Caco-2 (cell line): ENCODE measurements around the gene TXNRD1. TPM values are rescaled to one million over a fixed set of nuclear protein-coding genes. Genes with fewer than 3 reads are reported as not detected.

ENCODE experiments used
- BruUV-seq: library from RNA; stranded (reverse); fragments of 400-500 nt; replicated peaks from 2 replicates; lab custom pipeline; 2021; lab: Mats Ljungman, UMichigan
- CTCF ChIA-PET: fragments of 300-600 bp; sonication (Branson Sonifier 250); formaldehyde crosslinking; loops from one replicate; lab custom pipeline; 2022; ENCODE audit warnings: antibody characterized with exemption; lab: Charles Lee
- POLR2A ChIA-PET: fragments of 300-600 bp; sonication (Branson Sonifier 250); formaldehyde crosslinking; loops from one replicate; lab custom pipeline; 2022; ENCODE audit warnings: antibody characterized with exemption; lab: Charles Lee
- DNase-seq, 2 experiments: peaks; one replicate each; pipeline versions ENCODE4 v3.0.0 to v3.0.0-alpha.2; 2020 to 2022
- H3K27me3 ChIP-seq: replicated peaks from 2 replicates; pipeline ENCODE4 v1.6.0; 2011; ENCODE audit warnings: low read length; ENCODE audit not compliant: control insufficient read depth, insufficient read depth
- H3K36me3 ChIP-seq: 2 replicates; pipeline ENCODE4 v1.5.1; 2011; ENCODE audit warnings: low read length; ENCODE audit not compliant: control insufficient read depth, insufficient read depth
- H3K4me1 ChIP-seq: fragments of 250-450 bp; sonication (Bioruptor Pico); 2 replicates; pipeline ENCODE4 v1.5.1; 2020; ENCODE audit warnings: mild to moderate bottlenecking
- H3K4me3 ChIP-seq: 2 replicates; pipeline ENCODE4 v1.5.1; 2011; ENCODE audit warnings: low read depth, mild to moderate bottlenecking, control low read depth, low read length
- H3K9me3 ChIP-seq: fragments of 250-450 bp; sonication (Bioruptor Pico); 2 replicates; pipeline ENCODE4 v1.5.1; 2020; ENCODE audit warnings: mild to moderate bottlenecking, moderate library complexity
- H3K27ac Mint-ChIP-seq: one replicate; pipeline ENCODE4 v1.8.0; 2022; ENCODE audit warnings: mixed read lengths; ENCODE audit not compliant: unreplicated experiment
- H3K27me3 Mint-ChIP-seq: one replicate; pipeline ENCODE4 v1.8.0; 2022; ENCODE audit warnings: mixed read lengths; ENCODE audit not compliant: insufficient read depth, unreplicated experiment
- H3K36me3 Mint-ChIP-seq: one replicate; pipeline ENCODE4 v1.8.0; 2022; ENCODE audit warnings: mild to moderate bottlenecking, mixed read lengths; ENCODE audit not compliant: insufficient read depth, unreplicated experiment
- H3K4me1 Mint-ChIP-seq: one replicate; pipeline ENCODE4 v1.8.0; 2022; ENCODE audit warnings: low read depth, mixed read lengths; ENCODE audit not compliant: unreplicated experiment
- H3K4me3 Mint-ChIP-seq: one replicate; pipeline ENCODE4 v1.8.0; 2022; ENCODE audit warnings: mild to moderate bottlenecking, moderate library complexity, mixed read lengths; ENCODE audit not compliant: unreplicated experiment
- H3K9me3 Mint-ChIP-seq: one replicate; pipeline ENCODE4 v1.8.0; 2022; ENCODE audit warnings: mixed read lengths; ENCODE audit not compliant: unreplicated experiment
- CTCF ChIP-seq, 2 experiments: fragments of 200-600 bp in 1 of 2; IDR thresholded peaks; 1 replicate in 1 of 2; 2 replicates in 1 of 2; pipeline versions ENCODE4 v1.5.1 to v1.8.0; 2011 to 2022; ENCODE audit warnings: antibody characterized with exemption in 1 of 2, control low read depth in 1 of 2, inconsistent platforms in 1 of 2, low read depth in 1 of 2, low read length in 1 of 2, mild to moderate bottlenecking in 1 of 2, moderate library complexity in 1 of 2; ENCODE audit not compliant: insufficient read depth in 1 of 2, severe bottlenecking in 1 of 2, unreplicated experiment in 1 of 2
- intact Hi-C: fragments of 100-400 bp; cut with micrococcal nuclease; formaldehyde crosslinking; loops from one replicate; pipeline ENCODE4 v1.10.0; 2022; ENCODE audit not compliant: unreplicated experiment
- total RNA-seq: library from RNA; stranded (reverse); gene quantifications from 2 replicates; pipeline ENCODE4 v1.2.3, GENCODE V29; 2022

Gene TXNRD1
- total RNA-seq, 1 experiment from 2014 or later: 115 TPM

- Histone ChIP-seq H3K27me3 (no peaks in the 10 kb centered on the region), H3K36me3 (no peaks in the 10 kb centered on the region), H3K4me1 (peaks cover 11% of the 10 kb centered on the region), H3K9me3 (no peaks in the 10 kb centered on the region), H3K4me3 (peak overlapping the region; percentile 84)
- intact Hi-C loops: loop anchor here (5.0 kb wide), 1 partner anchor 69 kb away; the partner anchor contains the start of gene TXNRD1
- TSS peak; percentile 63 for BruUV-seq
- TF ChIP-seq CTCF (IDR thresholded peaks at IDR 0.05; ENCODE audit: insufficient read depth in 1 of 2, low read depth in 1 of 2, low read length in 1 of 2, severe bottlenecking in 1 of 2, unreplicated experiment in 1 of 2): no peak
- ChIA-PET POLR2A (interaction anchor here (0.6 to 3.4 kb wide), 8 partner anchors 10 to 1206 kb away, joined by 3 to 33 read pairs (median 4); partner anchors contain the start of genes HSP90B1, NFYB and TDG), CTCF (interaction anchor here (0.8 to 1.0 kb wide), 2 partner anchors 9 to 95 kb away, joined by 3 to 4 read pairs; no protein-coding TSS in a partner anchor)
- no peaks in the 10 kb centered on the region for H3K27me3 Mint-ChIP-seq
- peak overlapping the region; percentile 99 for H3K27ac Mint-ChIP-seq
- peak overlapping the region; percentile 95 for H3K4me3 Mint-ChIP-seq
- H3K4me1 Mint-ChIP-seq: peaks cover 11% of the 10 kb centered on the region
- peaks cover 27% of the 10 kb centered on the region for H3K36me3 Mint-ChIP-seq
- DNase-seq: peak; percentile 92 to 94
- no peaks in the 10 kb centered on the region for H3K9me3 Mint-ChIP-seq
Measured at GRCh38 chr12:104286516-104287482, 71.2 kb downstream of the TXNRD1 start.

GRCh38 chr12:104288635-104289274 is 73.2 kb downstream of the TXNRD1 start:
- Histone ChIP-seq H3K27me3 (no peaks in the 10 kb centered on the region), H3K4me3 (peak overlapping the region; percentile 84), H3K4me1 (peaks cover 11% of the 10 kb centered on the region), H3K36me3 (no peaks in the 10 kb centered on the region; the same call in 1 of the 2 replicates), H3K9me3 (no peaks in the 10 kb centered on the region)
- BruUV-seq: no TSS peak
- CTCF ChIA-PET: interaction anchor here (0.7 kb wide), 1 partner anchor 11 kb away, joined by 3 read pairs; no protein-coding TSS in a partner anchor
- Mint-ChIP-seq H3K36me3 (peaks cover 47% of the 10 kb centered on the region), H3K9me3 (no peaks in the 10 kb centered on the region), H3K27me3 (no peaks in the 10 kb centered on the region), H3K4me1 (peaks cover 11% of the 10 kb centered on the region), H3K4me3 (peak overlapping the region; percentile 95), H3K27ac (peak overlapping the region; percentile 99)
- intact Hi-C loops: loop anchor here (1.0 to 5.0 kb wide), 3 partner anchors 8 to 152 kb away; partner anchors contain the start of gene TXNRD1
- POLR2A ChIA-PET: interaction anchor here (0.6 to 3.4 kb wide), 6 partner anchors 8 to 359 kb away, joined by 4 to 33 read pairs (median 8); partner anchors contain the start of gene NFYB
- DNase-seq: peak; percentile 92 to 93
- TF ChIP-seq CTCF (IDR thresholded peaks at IDR 0.05; ENCODE audit: insufficient read depth in 1 of 2, low read depth in 1 of 2, low read length in 1 of 2, severe bottlenecking in 1 of 2, unreplicated experiment in 1 of 2): no peak

GRCh38 chr12:104290320-104290719 is 74.7 kb downstream of the TXNRD1 start:
- no peak for DNase-seq
- no peaks in the 10 kb centered on the region for H3K9me3 ChIP-seq
- intact Hi-C loops: no loop called here
- Mint-ChIP-seq H3K9me3 (no peaks in the 10 kb centered on the region), H3K27ac (no peak overlapping the region), H3K4me3 (no peak overlapping the region), H3K27me3 (no peaks in the 10 kb centered on the region), H3K36me3 (peaks cover 56% of the 10 kb centered on the region), H3K4me1 (peaks cover 23% of the 10 kb centered on the region)
- H3K27me3 ChIP-seq: no peaks in the 10 kb centered on the region
- peaks cover 19% of the 10 kb centered on the region for H3K4me1 ChIP-seq
- no peak for TF ChIP-seq CTCF (IDR thresholded peaks at IDR 0.05; ENCODE audit: insufficient read depth in 1 of 2, low read depth in 1 of 2, low read length in 1 of 2, severe bottlenecking in 1 of 2, unreplicated experiment in 1 of 2)
- no TSS peak for BruUV-seq
- POLR2A ChIA-PET: no interaction called here
- no peak overlapping the region for H3K4me3 ChIP-seq
- CTCF ChIA-PET: no interaction called here
- H3K36me3 ChIP-seq: no peaks in the 10 kb centered on the region; the same call in 1 of the 2 replicates
